ENCODE results near the gene GMPPA.

The GMPPA gene

DNA sequence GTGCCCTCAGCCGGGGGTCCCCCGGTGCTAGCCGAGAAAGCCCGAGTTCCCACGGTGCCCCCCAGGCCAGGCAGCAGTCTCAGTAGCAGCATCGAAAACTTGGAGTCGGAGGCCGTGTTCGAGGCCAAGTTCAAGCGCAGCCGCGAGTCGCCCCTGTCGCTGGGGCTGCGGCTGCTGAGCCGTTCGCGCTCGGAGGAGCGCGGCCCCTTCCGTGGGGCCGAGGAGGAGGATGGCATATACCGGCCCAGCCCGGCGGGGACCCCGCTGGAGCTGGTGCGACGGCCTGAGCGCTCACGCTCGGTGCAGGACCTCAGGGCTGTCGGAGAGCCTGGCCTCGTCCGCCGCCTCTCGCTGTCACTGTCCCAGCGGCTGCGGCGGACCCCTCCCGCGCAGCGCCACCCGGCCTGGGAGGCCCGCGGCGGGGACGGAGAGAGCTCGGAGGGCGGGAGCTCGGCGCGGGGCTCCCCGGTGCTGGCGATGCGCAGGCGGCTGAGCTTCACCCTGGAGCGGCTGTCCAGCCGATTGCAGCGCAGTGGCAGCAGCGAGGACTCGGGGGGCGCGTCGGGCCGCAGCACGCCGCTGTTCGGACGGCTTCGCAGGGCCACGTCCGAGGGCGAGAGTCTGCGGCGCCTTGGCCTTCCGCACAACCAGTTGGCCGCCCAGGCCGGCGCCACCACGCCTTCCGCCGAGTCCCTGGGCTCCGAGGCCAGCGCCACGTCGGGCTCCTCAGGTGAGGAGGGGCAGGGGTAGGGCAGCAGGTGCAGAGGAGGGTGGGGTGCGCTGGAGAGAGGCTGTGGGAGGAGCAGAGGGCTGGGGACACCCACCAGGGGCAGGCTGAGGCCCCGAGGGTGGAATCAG, 14.1 kb upstream of the GMPPA start:
- DNase-seq (ENCODE audit: low read depth in 2 of 2, low spot score in 1 of 2): no peak

GRCh38 chr2:219485201-219485580, 13.5 kb upstream of the GMPPA start:
- DNase-seq (ENCODE audit: low read depth in 2 of 2, low spot score in 1 of 2): no peak

DNA sequence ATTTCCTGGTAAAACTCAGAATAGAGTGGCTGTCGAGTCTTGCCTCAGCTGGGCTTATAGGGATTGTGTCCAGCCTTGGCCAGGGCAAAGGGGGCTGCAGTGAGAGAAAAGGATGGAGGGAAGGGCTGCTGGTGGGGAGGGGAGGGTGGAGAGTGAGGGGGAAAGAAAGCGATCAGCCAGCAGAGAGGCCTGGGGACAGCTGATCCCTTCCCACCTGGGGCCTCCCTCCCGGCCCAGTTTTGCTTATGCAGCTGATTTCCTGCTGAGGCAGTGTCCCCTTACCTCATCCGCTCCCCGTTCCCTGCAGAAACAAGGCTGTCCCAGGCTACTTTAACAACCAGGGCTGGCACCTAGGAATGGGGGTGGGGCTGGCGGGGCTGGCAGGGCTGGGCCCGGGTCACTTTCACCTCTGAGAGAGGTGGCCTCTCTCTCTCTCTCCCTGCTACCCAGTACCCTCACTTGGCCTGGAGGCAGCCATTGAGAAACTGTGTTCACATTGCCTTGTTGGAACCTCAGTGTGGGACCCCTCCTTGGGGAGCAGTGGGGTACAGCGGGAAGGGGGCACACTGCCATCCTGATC, 12.2 kb upstream of the GMPPA start:
- DNase-seq (ENCODE audit: low read depth in 2 of 2, low spot score in 1 of 2): no peak

DNA sequence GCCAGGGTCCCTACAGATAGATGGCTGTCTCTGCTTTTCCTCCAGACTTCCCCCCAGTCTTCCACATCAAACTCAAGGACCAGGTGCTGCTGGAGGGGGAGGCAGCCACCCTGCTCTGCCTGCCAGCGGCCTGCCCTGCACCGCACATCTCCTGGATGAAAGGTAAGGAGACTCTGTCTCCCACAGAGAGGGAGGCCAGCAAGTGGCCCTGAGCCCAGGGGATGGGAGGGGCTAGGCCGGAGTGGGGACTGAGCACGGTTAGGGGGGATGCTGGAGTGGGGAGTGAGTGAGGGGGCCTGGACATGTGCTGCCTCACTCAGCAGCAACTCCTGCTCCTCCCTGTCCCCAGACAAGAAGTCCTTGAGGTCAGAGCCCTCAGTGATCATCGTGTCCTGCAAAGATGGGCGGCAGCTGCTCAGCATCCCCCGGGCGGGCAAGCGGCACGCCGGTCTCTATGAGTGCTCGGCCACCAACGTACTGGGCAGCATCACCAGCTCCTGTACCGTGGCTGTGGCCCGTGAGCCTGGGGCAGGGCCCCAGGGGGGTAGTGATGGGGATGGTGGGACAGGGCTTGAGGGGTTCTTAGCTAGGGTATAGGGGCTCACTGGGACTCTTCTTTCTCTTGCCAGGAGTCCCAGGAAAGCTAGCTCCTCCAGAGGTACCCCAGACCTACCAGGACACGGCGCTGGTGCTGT, 10.4 kb upstream of the GMPPA start:
- no peak for DNase-seq (ENCODE audit: low read depth in 2 of 2, low spot score in 1 of 2)

GRCh38 chr2:219488844-219489194, 9.9 kb upstream of the GMPPA start:
- DNase-seq (ENCODE audit: low read depth in 2 of 2, low spot score in 1 of 2): no peak

DNA sequence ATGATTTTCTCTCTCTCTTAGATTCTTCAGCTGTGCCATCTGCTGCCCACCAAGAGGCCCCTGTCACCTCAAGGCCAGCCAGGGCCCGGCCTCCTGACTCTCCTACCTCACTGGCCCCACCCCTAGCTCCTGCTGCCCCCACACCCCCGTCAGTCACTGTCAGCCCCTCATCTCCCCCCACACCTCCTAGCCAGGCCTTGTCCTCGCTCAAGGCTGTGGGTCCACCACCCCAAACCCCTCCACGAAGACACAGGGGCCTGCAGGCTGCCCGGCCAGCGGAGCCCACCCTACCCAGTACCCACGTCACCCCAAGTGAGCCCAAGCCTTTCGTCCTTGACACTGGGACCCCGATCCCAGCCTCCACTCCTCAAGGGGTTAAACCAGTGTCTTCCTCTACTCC, 9.4 kb upstream of the GMPPA start:
- DNase-seq (ENCODE audit: low read depth in 2 of 2, low spot score in 1 of 2): no peak

DNA sequence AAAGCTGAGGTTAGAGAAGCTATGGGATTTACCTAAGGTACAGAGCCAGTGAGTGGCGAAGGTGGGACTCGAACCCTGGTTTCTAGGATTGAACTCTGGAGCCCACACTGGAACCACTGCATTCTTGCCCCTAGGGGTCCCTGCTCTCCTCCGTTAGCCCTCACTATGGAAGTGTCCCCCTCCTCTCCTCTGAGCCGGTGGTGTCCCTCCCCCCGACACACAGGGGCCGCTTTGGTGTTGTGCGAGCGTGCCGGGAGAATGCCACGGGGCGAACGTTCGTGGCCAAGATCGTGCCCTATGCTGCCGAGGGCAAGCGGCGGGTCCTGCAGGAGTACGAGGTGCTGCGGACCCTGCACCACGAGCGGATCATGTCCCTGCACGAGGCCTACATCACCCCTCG, 8.5 kb upstream of the GMPPA start:
- DNase-seq (ENCODE audit: low read depth in 2 of 2, low spot score in 1 of 2): no peak

- no peak for DNase-seq (ENCODE audit: low read depth in 2 of 2, low spot score in 1 of 2)
These were observed 8.0 kb upstream of the GMPPA start for GRCh38 chr2:219490600-219491130.

DNA sequence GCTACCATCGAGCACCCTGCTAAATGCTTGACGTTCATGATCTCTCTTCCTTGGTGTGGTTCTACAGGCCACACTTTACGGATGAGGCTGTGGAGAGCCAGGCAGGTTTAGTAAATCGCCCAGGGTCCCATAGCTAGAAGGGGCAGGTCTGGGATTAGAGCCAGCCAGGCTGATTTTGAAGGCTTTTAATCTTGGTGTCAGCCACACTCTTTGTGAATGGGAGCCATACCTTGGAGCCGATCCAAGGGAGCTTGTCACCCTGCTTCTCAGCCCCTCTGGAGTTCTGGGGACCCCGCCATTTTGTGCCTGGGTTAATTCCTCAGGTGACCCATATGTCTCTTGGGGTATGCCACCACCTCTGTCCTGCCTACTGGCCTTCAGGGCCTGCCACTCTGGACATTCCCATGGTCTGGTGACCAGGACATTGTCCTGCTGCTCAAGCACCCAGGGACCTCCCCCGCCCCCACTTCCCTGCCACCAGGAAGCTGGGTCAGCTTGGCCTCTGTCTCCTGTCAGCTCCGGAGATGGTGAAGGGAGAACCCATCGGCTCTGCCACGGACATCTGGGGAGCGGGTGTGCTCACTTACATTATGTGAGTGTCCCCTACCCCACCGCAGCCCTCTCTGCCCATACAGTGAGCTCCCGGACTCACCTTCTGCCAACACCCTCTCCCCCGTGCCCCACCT, 7.3 kb upstream of the GMPPA start:
- DNase-seq (ENCODE audit: low read depth in 2 of 2, low spot score in 1 of 2): no peak

DNA sequence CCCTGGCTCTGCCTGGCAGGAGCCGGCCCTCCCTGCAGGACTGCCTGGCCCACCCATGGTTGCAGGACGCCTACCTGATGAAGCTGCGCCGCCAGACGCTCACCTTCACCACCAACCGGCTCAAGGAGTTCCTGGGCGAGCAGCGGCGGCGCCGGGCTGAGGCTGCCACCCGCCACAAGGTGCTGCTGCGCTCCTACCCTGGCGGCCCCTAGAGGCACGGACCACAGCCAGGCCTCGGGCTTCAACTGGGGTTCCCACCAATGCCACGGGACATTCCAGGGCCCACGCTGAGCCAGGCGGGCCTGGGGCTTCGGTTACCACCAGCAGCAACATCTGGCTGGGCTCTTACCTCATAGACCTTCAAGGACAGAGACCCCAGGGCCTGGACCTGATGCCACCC, 6.1 kb upstream of the GMPPA start:
- no peak for DNase-seq (ENCODE audit: low read depth in 2 of 2, low spot score in 1 of 2)

DNA sequence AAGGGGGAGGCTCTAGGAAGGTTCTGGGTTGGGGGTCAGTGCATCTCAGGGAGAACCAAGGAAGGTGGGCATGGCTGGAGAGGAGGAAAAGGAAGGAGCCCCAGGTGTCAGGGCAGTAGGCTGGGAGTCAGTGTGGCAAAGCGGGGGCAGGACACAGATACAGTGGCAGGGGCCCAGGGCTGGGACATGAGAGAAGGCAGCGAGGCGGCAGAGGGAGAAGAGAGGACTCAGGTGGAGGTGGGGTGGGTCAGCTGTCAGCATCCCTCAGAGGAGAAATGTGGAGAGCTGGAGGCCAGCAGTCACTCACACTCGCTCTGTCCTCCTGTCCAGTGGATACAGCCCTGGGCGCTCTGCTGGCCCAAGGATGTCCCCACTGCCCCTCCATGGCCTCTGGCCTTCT, 5.6 kb upstream of the GMPPA start:
- DNase-seq (ENCODE audit: low read depth in 2 of 2, low spot score in 1 of 2): no peak

GRCh38 chr2:219494952-219495530, 3.6 kb upstream of the GMPPA start:
- no peak for DNase-seq (ENCODE audit: low read depth in 2 of 2, low spot score in 1 of 2)

DNA sequence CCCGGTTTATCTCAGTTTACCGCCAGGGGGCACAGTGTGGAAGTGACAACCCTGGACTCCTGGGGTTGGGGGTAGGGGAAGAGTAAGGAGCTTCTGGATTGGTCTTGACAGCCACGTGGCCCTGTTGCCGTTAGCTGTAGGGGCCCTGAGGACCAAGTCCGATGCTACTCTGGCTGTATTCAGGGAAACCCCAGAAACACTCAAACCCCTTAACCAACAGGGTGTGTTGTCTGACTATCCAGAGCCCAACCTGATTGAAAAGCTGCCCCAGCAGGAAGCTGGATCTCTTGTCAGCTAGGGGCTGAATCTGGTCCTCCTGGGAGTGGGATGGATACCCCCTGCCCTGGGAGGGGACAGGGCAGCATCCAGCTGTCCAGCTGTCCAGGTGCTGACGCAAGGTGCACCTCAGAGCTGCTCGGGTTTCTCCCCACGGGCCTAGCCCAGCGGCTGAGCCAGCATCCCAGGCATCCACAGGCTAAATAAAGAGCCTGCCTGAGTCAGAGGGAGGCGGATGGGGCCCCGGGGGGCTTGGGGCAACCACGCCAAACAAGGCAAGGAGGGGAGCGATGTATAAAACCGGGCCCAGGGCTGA, 3.1 kb upstream of the GMPPA start:
- no peak for DNase-seq (ENCODE audit: low read depth in 2 of 2, low spot score in 1 of 2)

GRCh38 chr2:219496247-219496824, 2.4 kb upstream of the GMPPA start:
- DNase-seq (ENCODE audit: low read depth in 2 of 2, low spot score in 1 of 2): no peak

- DNase-seq (ENCODE audit: low read depth in 2 of 2, low spot score in 1 of 2): no peak
These were observed 1.7 kb upstream of the GMPPA start for GRCh38 chr2:219496825-219497494.

DNA sequence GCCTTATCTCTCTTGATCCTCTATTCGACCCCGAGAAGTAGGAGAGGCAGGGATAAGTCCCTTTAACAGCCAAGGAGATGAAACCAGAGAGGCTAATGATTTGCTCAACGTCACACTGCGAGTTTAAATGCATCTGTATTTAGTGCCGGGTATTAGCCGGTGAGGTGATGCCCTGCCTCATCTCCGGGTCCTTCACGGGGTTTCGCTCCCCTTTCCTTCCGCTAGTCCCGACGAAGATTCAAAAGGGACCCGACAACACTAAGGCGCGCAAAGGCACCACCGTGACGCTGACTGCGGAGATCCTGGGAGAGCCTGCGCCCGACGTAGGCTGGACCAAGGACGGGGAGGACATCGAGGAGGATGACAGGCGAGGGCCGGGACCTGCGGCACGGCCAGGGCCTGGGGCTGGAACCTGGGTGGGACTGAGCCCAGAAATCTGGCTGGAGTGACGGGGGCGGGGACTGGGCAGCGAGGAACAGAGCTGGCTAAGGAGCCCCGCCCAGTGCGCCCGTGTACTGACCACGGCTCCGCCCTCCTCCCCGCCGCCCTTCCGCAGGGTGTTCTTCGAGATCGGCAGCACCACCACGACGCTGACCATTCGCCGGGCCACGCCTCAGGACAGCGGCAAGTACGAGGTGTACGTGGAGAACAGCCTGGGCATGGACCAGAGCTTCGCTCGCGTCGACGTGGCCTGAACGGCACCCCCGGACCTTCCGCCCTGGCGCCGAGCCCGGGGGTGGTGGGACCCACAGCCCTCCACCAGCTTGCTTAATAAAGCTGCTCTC, 1.0 kb upstream of the GMPPA start:
- no peak for DNase-seq (ENCODE audit: low read depth in 2 of 2, low spot score in 1 of 2)

DNA sequence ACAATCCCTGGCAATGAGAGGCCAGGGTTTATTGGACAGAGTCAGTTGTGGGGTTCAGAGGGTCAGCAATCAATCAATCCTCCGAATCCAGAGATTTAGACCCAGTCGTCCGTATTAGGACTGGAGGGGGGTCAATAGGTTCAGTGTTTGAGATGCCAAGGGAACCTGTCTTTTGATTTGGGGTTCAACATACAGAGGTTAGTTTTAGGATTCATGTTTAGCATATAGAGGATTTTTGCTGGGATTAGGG, 292 bp downstream of the GMPPA start:
- no peak for DNase-seq (ENCODE audit: low read depth in 2 of 2, low spot score in 1 of 2)

GRCh38 chr2:219499555-219499954, 864 bp downstream of the GMPPA start:
- no peak for DNase-seq (ENCODE audit: low read depth in 2 of 2, low spot score in 1 of 2)

- no peak for DNase-seq (ENCODE audit: low read depth in 2 of 2, low spot score in 1 of 2)
These were observed 1.4 kb downstream of the GMPPA start for GRCh38 chr2:219500135-219500534.

- no peak for DNase-seq (ENCODE audit: low read depth in 2 of 2, low spot score in 1 of 2)
These were observed 3.2 kb downstream of the GMPPA start for GRCh38 chr2:219501849-219502248.

All from stimulated activated CD8-positive, alpha-beta memory T cell treated with anti-CD3 and anti-CD28 coated beads, Interleukin-4, amount 100 ng/mL, for 1 hour (primary cell).